NCI-H2227 treated with DMSO at 0.1 percent for 48 hours (cell line): ENCODE measurements around the gene WNT6.
A peak's percentile ranks its signal among the peaks of the same experiment; 100 is the strongest.

ENCODE experiments used
- DNase-seq: peaks from one replicate; lab custom pipeline; 2025; lab: John Stamatoyannopoulos, UW

Gene WNT6

GRCh38 chr2:218877891-218878290, 18.3 kb downstream of the WNT6 start:
- DNase-seq: no peak

DNA sequence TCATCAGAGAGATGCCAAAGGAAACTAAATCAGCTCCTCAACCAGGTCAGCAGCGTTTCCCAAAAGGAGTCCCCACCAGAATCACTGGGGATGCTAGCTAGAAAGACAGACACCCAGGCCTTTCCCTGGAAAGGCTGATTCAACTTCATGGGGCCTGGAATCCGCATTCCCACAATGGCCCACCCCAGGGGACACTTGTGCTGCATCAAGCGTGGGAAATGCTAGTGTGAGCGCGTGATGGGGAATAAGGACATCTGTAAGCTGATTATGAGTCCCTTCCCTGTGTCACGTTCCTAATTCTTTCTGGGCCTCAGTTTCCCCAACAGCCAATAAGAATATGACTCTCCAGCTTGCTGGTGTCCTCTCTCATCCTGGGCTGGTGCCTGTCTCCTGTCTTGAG, 18.9 kb downstream of the WNT6 start:
- DNase-seq: no peak

- peak; percentile 57 for DNase-seq
These were observed 19.5 kb downstream of the WNT6 start for GRCh38 chr2:218878926-218879761.

DNA sequence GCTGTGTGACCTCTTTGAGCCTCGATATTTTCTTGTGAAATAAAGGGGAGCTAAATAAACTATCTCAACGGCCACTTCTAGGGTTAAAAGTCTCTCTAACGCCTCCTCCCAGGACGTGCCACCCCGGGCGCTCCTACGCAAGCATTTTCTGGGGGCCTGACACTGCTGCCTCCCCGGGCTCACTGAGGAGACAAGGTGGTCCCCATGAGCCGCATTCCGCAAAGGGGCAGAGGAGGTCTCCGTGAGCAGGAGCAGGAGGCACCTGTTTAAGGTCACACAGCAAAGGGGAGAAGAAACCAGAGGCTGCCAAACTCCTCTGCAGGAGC, 20.1 kb downstream of the WNT6 start:
- DNase-seq: no peak

DNA sequence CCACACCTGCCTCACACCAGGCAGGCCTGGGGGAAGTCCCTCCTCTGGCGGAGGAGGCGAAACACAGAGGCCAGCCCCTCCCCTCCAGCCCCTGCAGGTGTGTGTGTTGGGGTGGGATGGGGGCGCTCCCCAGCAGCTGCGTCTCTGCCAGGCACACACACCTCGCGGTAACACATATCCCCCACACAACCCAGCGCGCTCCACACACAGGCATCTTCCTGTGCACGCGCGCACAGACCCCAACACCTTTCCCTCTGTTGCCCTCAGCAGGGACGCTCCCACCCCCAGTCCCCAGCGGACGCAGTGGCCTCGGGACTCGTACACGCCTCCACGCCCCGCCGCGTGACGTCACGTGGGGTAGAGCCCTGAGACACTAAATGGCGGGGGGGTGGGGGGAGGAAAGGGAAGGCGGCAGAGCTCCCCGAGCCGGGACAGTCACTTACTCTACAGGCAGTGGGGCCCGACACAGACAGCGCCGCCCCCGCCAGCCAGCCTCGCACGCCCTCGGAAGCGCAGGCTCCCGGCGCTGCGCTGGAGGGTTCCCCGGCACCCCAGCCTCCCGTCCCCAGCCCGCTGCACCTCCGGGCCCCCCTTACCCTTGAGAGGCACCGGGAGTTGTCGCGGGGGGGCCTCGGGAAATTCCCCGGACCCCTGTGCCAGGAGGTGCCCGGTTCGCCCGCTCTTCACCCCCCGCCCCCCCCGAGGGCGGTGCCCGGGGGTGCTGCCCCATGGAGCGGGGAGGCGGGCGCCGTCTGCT, 20.7 kb downstream of the WNT6 start, which contains the start of gene WNT10A:
TSS of gene WNT10A (plus strand) at position 751 of the 757 bp plus-strand sequence. CDS start 144 bp downstream, outside the sequence.
- DNase-seq: peak; percentile 47

DNA sequence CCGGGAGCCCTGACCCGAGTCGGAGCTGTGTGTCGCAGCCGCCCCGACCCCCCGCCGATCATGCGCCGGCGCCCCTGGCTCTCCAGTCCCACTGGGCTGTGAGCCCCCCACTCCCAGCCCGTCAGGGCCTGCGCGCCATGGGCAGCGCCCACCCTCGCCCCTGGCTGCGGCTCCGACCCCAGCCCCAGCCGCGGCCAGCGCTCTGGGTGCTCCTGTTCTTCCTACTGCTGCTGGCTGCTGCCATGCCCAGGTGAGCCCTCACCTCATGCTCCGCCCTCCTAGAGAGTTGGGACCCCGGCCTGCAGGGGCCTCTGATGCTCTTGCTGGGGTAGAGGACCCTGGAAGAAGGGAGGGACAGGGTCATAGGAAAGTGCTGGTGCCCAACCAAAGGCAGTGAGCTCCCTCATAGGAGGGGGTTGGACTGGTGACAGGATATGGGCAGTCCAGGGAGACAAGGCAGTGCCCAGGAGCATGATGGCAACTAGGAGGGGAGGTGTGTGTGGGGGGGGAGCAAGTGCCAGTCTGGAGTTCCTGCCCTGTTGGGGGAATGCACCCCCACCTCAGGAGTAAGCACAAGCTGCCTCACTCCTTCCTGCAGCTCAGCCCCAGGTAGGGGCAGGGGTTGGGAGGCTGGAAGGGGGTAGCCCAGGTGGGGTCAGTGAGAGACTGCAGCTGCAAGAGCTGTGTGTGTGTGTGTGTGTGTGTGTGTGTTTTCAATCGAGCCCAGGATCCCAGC, 21.4 kb downstream of the WNT6 start:
- no peak for DNase-seq

DNA sequence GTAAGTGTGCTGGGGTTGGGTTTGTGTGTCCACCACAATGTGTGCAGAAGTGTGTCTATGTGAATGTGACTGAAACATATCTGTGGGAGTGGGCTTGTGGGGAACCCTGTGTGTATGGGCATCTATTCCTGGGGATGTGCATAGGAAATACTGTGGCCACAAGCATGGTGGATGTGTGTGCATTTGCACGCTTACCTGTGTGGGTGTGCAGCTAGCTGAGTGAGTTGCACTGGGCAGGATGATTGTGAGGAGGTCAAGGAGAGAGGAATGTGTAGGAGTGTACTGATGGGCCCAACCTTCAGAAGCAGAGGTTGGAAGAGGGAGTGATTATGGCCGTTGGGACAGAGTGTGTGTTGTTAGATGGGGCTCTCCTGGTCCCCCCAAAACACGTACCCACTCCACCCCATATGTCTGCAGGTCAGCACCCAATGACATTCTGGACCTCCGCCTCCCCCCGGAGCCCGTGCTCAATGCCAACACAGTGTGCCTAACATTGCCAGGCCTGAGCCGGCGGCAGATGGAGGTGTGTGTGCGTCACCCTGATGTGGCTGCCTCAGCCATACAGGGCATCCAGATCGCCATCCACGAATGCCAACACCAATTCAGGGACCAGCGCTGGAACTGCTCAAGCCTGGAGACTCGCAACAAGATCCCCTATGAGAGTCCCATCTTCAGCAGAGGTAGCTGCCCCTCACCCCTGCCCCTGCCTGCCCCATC, 22.3 kb downstream of the WNT6 start:
- DNase-seq: no peak

DNA sequence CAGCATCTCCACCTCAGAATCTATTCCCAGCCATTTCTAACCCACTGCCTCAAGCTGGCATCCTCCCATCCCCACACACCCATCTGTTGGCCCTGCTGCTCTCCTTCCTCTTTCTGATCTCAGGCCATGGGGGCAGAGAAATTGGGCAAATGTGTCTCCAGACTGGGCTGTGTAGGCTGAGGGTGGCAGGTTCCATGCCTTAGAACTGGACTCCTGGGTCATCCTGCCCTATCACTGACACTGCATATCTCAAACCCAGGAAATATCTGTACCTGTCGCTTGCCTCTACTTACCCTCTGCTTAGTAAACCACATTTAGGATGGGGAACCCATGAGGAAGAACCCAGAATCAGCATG, 22.8 kb downstream of the WNT6 start:
- DNase-seq: no peak

- no peak for DNase-seq
These were observed 23.3 kb downstream of the WNT6 start for GRCh38 chr2:218882866-218883366.

- no peak for DNase-seq
These were observed 24.2 kb downstream of the WNT6 start for GRCh38 chr2:218883491-218884490.

DNA sequence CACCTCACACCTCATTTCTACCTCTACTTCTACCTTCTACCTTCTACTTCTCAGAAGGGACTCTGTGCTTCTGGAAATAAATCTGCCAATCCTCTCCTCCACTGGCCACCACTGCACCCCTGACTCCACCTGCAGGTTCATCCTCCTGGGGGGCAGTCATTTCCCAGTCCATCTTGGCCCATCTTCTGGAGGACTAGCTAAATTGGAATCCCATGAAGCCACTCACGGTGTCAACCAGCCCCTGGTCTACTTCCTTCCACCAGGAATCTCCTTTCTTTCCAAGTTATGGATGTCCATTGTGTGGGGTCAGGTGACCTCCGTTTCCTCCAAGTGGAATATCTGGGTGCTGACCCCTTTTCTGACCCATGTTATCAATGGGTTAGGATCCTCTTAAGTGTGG, 24.9 kb downstream of the WNT6 start:
- DNase-seq: no peak

DNA sequence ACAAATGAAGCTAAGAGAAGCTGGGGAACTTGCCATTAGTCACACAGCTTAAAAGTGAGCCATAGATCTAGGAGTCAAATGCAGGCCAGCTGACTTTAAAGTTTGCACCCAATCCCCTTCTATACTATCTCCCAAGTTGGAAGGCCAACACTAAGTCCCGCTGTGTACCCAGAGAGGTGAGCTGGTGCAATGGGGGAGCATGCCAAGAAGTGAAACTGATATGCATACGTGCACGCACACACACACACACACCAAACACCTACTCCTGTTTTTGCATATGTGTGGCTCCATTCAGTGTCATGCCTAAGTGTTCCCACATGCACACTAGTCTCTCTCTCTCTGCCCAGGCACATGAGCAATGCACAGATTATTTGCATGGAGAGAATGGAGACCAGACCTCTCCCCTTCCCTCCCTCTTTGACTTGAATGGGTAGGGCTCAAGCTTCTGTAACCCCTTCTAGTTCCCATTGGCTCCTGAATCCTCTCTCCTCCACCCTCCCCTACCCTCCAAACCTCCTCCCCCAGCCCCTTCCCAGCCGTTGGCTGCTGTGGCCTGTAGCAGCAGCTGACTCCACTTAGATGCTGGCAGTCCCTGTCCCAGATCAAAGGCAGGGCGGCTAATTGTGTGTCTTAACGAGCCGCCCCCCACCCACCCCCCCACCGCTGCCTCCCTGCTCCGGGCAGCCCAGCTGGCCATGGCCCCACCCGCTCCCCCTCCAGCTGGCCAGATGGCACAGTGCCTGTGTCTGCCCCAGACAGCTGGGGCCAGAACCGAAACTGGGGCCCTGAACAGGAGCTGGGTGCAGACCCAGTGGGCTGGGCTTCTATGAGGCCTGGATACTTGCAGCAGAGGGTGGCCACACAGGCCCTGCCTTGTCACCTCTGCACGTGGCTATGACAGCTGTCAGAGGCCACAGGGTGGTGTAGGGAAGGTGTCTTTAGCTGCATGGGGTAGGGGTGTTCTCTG, 26.7 kb downstream of the WNT6 start:
- peak; percentile 60 for DNase-seq

- no peak for DNase-seq
These were observed 27.5 kb downstream of the WNT6 start for GRCh38 chr2:218887079-218887478.

GRCh38 chr2:218888341-218888740, 28.7 kb downstream of the WNT6 start:
- DNase-seq: no peak

GRCh38 chr2:218889937-218890336, 30.3 kb downstream of the WNT6 start:
- DNase-seq: no peak

DNA sequence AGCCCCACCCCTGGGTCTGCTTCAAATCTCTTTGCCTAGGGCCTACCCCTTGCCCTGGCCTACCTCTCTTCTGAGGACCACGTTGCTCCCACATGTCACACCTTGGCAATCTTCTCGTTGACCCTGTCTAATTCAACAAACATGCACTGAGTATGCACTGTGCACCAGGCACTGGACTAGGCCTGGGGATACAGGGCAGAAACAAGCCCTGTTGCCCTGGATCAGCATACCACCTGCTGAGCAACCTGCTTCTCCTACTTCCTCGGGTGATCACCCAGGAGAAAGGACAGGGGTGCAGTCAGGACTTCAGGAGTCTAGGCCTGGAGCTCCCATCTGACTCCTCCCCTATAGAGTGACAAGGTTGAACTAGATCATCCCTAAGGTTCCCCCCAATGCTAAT, 30.8 kb downstream of the WNT6 start:
- no peak for DNase-seq

- DNase-seq: no peak
These were observed 31.9 kb downstream of the WNT6 start for GRCh38 chr2:218891275-218892135.

GRCh38 chr2:218892693-218893348, 33.2 kb downstream of the WNT6 start:
- peak; percentile 42 for DNase-seq
